Activated naive CD8-positive, alpha-beta T cell treated with anti-CD3 and anti-CD28 coated beads for 36 hours (primary cell): ENCODE measurements around the gene SPANXB1. TPM values are rescaled to one million over a fixed set of nuclear protein-coding genes. Genes with fewer than 3 reads are reported as not detected.
"Not testable (repeated sequence)": the region's sequence is repeated elsewhere in the genome, so short reads cannot be mapped to it uniquely, and the experiment has no call there.

Experiments used
- DNase-seq: peaks from one replicate; pipeline ENCODE4 v3.0.0; 2021
- H3K27ac Mint-ChIP-seq: one replicate; pipeline ENCODE4 v1.8.0; 2022; ENCODE audit warnings: mild to moderate bottlenecking, moderate library complexity, mixed read lengths
- H3K27me3 Mint-ChIP-seq: one replicate; pipeline ENCODE4 v1.8.0; 2022; ENCODE audit warnings: mild to moderate bottlenecking, mixed read lengths
- H3K36me3 Mint-ChIP-seq: one replicate; pipeline ENCODE4 v1.8.0; 2021; ENCODE audit warnings: mild to moderate bottlenecking, mixed read lengths
- H3K4me1 Mint-ChIP-seq: one replicate; pipeline ENCODE4 v1.8.0; 2021; ENCODE audit warnings: mixed read lengths
- H3K4me3 Mint-ChIP-seq: one replicate; pipeline ENCODE4 v1.8.0; 2022; ENCODE audit warnings: mild to moderate bottlenecking, moderate library complexity, mixed read lengths
- H3K9me3 Mint-ChIP-seq: one replicate; pipeline ENCODE4 v1.8.0; 2022; ENCODE audit warnings: mixed read lengths
- total RNA-seq, 2 experiments: library from RNA; stranded (reverse); gene quantifications; one replicate each; pipeline ENCODE4 v1.2.3, GENCODE V29; 2021

The SPANXB1 gene, protein sequence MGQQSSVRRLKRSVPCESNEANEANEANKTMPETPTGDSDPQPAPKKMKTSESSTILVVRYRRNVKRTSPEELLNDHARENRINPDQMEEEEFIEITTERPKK
- total RNA-seq: not detected

DNA sequence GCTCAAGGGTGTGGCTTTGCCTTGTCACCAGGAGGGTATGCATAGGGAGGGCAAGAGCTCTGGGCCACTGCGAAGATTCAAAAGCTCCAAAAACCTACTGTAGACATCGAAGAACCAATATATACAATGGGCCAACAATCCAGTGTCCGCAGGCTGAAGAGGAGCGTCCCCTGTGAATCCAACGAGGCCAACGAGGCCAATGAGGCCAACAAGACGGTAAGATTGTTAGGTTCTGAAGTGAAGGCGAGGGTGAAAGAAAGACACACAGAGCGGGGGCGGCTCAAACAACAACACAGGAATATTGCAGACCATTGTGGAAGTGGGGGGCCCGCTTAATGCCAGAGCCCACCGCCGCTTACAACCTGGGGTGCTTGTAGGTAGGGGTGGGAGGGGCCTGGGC lies at the start of gene SPANXB1:
Gene SPANXB1 (plus strand): TSS at position 27 of the 400 bp plus-strand sequence. CDS start 100 bp downstream, at position 127.
- H3K4me3 Mint-ChIP-seq, H3K4me1 Mint-ChIP-seq, H3K27ac Mint-ChIP-seq, H3K9me3 Mint-ChIP-seq, H3K36me3 Mint-ChIP-seq, DNase-seq, H3K27me3 Mint-ChIP-seq: not testable (repeated sequence)

DNA sequence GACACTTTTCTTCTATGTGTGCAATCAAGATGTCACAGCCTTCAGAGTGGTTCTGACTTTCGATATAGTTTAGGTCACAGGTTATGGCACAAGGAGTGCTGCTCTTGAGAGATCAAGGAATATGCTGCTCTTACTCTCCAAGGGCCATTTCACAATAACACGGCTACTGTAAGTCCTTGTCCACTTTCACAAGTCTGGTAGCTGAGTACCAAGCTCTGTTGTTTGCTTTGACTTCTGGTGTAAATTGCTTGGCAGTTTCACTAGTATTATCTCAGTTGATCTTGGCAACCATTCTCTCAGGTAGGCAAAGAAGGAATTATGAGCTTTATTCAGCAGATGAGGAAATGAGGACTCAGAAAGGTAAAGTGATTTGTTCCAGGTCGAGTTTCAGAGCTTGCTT lies 35.4 kb upstream of the SPANXB1 start:
- no peak for DNase-seq
- Mint-ChIP-seq H3K4me3 (no peak overlapping the region), H3K27ac (no peak overlapping the region), H3K4me1 (no peaks in the 10 kb centered on the region), H3K36me3 (no peaks in the 10 kb centered on the region), H3K27me3 (no peaks in the 10 kb centered on the region), H3K9me3 (no peaks in the 10 kb centered on the region)

DNA sequence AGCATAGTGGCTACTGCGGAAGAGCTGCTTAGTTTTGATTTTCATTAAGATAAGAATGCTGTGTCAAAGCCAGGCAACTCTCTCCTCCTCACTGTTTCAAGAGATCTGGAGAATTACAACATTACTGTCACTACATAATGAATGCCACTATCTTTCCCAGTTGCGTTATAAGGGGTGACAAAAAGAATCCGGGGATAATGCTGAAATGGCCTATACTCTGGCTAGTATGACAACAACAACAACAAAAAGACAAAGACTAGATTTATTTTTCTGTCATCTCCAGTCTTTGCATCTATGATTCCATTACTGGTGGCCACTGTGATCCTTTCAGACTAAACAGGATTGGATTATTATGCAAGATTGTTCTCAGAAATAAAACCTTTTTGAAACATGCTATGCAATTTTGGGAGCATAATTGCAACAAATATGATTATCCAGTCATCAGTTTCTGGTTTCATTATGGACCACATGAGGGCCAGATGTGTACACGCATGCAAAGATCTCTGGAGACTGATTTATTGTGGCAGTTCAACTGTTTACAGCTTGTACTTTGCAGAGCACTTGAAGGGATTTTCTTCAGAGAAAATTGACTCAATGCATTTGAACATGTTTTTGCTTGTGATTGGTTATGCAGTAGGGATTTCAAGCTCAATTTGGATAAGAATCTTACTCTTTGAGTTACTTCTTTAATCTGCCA lies 31.1 kb upstream of the SPANXB1 start:
- H3K4me1 Mint-ChIP-seq: no peaks in the 10 kb centered on the region
- no peaks in the 10 kb centered on the region for H3K9me3 Mint-ChIP-seq
- H3K4me3 Mint-ChIP-seq: no peak overlapping the region
- DNase-seq: no peak
- no peaks in the 10 kb centered on the region for H3K36me3 Mint-ChIP-seq
- H3K27ac Mint-ChIP-seq: no peak overlapping the region
- H3K27me3 Mint-ChIP-seq: no peaks in the 10 kb centered on the region

GRCh38 chrX:140975472-140975871 lies 26.9 kb upstream of the SPANXB1 start:
- Mint-ChIP-seq H3K36me3 (no peaks in the 10 kb centered on the region), H3K4me1 (no peaks in the 10 kb centered on the region), H3K4me3 (no peak overlapping the region), H3K27me3 (no peaks in the 10 kb centered on the region), H3K27ac (no peak overlapping the region), H3K9me3 (no peaks in the 10 kb centered on the region)
- no peak for DNase-seq

GRCh38 chrX:140980271-140980670 lies 22.1 kb upstream of the SPANXB1 start:
- H3K9me3 Mint-ChIP-seq: no peaks in the 10 kb centered on the region
- H3K27ac Mint-ChIP-seq: no peak overlapping the region
- no peaks in the 10 kb centered on the region for H3K36me3 Mint-ChIP-seq
- no peaks in the 10 kb centered on the region for H3K4me1 Mint-ChIP-seq
- DNase-seq: no peak
- H3K27me3 Mint-ChIP-seq: no peaks in the 10 kb centered on the region
- H3K4me3 Mint-ChIP-seq: no peak overlapping the region

DNA sequence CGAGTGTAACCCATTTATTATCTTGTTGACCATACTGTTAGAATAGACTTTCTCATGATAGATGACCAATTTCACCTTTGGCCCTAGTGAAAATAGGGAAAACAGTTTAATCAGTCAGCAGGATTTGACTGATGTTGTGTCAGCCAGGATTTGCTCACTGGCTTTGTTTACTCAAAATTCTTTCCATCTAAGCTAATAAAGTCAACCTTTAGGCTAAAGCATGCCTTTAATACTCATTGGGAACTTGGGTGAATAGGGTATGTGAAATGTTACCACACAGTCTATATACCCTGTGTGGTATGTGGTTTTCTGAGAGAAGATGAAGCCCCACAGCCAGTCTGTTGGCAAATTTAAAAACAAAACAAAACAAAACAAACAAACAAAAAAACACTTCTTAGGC lies 18.7 kb upstream of the SPANXB1 start:
- no peaks in the 10 kb centered on the region for H3K9me3 Mint-ChIP-seq
- no peaks in the 10 kb centered on the region for H3K4me1 Mint-ChIP-seq
- DNase-seq: no peak
- H3K4me3 Mint-ChIP-seq: no peak overlapping the region
- H3K27me3 Mint-ChIP-seq: no peaks in the 10 kb centered on the region
- no peak overlapping the region for H3K27ac Mint-ChIP-seq
- no peaks in the 10 kb centered on the region for H3K36me3 Mint-ChIP-seq

GRCh38 chrX:141005243-141005642 lies 2.8 kb downstream of the SPANXB1 start:
- DNase-seq, H3K4me1 Mint-ChIP-seq, H3K27ac Mint-ChIP-seq, H3K9me3 Mint-ChIP-seq, H3K4me3 Mint-ChIP-seq, H3K27me3 Mint-ChIP-seq, H3K36me3 Mint-ChIP-seq: not testable (repeated sequence)

GRCh38 chrX:141044246-141044645 lies 41.9 kb downstream of the SPANXB1 start:
- not testable (repeated sequence) for H3K36me3 Mint-ChIP-seq, DNase-seq, H3K4me1 Mint-ChIP-seq, H3K9me3 Mint-ChIP-seq, H3K4me3 Mint-ChIP-seq, H3K27ac Mint-ChIP-seq, H3K27me3 Mint-ChIP-seq

DNA sequence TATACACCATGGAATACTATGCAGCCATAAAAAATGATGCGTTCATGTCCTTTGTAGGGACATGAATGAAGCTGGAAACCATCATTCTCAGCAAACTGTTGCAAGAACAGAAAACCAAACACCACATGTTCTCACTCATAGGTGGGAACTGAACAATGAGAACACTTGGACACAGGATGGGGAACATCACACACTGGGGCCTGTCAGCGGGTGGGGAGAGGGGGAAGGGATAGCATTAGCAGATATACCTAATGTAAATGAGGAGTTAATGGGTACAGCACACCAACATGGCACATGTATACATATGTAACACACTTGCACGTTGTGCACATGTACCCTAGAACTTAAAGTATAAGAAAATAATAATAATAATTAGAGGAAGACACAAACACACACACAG lies 47.5 kb downstream of the SPANXB1 start:
- H3K36me3 Mint-ChIP-seq, H3K4me3 Mint-ChIP-seq, H3K4me1 Mint-ChIP-seq, DNase-seq, H3K27me3 Mint-ChIP-seq, H3K27ac Mint-ChIP-seq, H3K9me3 Mint-ChIP-seq: not testable (repeated sequence)

- not testable (repeated sequence) for H3K9me3 Mint-ChIP-seq, H3K27ac Mint-ChIP-seq, H3K4me1 Mint-ChIP-seq, DNase-seq, H3K4me3 Mint-ChIP-seq, H3K27me3 Mint-ChIP-seq, H3K36me3 Mint-ChIP-seq
Observed at GRCh38 chrX:141052098-141052497, 49.7 kb downstream of the SPANXB1 start.

Other genes starting within 250 kb of the SPANXB1 start
- 1 to 10 TPM; 1.8 to 1.9 TPM for gene LDOC1, start 174.5 kb downstream of the SPANXB1 start, total RNA-seq
- not detected for gene SPANXC, start 239.9 kb downstream of the SPANXB1 start, total RNA-seq